HEK293 (cell line): Measurements from ENCODE around the gene YY2.

Experiments
- KLF10 ChIP-seq: fragments of 450-650 bp; IDR thresholded peaks from 2 replicates; pipeline ENCODE4 v1.5.1; 2018; ENCODE audit warnings: missing biosample characterization, mild to moderate bottlenecking, missing genetic modification characterization
- PRDM1 ChIP-seq: fragments of 450-650 bp; formaldehyde crosslinking; IDR thresholded peaks from 2 replicates; pipeline ENCODE4; 2016; ENCODE audit warnings: missing biosample characterization, missing genetic modification characterization
- YY1 ChIP-seq: fragments of 450-650 bp; formaldehyde crosslinking; IDR thresholded peaks from 2 replicates; pipeline ENCODE4 v1.5.1; 2018; ENCODE audit warnings: missing biosample characterization, missing genetic modification characterization
- ZNF140 ChIP-seq: fragments of 450-650 bp; formaldehyde crosslinking; IDR thresholded peaks from 2 replicates; pipeline ENCODE4 v1.5.1; 2016; ENCODE audit warnings: missing biosample characterization, missing genetic modification characterization
- ZNF223 ChIP-seq: fragments of 450-650 bp; formaldehyde crosslinking; IDR thresholded peaks from 2 replicates; pipeline ENCODE4 v1.5.1; 2016; ENCODE audit warnings: missing biosample characterization, missing genetic modification characterization
- ZNF274 ChIP-seq, 2 experiments: fragments of 200-500 bp in 1 of 2; fragments of 450-650 bp in 1 of 2; sonication (Bioruptor generic) in 1 of 2; formaldehyde crosslinking in 1 of 2; IDR thresholded peaks; 2 replicates each; pipeline versions ENCODE4 v1.5.1 to v1.6.1; 2014 to 2016; ENCODE audit warnings: borderline replicate concordance in 1 of 2, inconsistent platforms in 1 of 2, low read length in 1 of 2, missing biosample characterization in 1 of 2, missing genetic modification characterization in 1 of 2
- TF ChIP-seq, protein P1 (sequence below): fragments of 450-650 bp; formaldehyde crosslinking; IDR thresholded peaks from 2 replicates; pipeline ENCODE4 v1.5.1; 2016; ENCODE audit warnings: missing biosample characterization, missing genetic modification characterization

- TF ChIP-seq, protein P1, sequence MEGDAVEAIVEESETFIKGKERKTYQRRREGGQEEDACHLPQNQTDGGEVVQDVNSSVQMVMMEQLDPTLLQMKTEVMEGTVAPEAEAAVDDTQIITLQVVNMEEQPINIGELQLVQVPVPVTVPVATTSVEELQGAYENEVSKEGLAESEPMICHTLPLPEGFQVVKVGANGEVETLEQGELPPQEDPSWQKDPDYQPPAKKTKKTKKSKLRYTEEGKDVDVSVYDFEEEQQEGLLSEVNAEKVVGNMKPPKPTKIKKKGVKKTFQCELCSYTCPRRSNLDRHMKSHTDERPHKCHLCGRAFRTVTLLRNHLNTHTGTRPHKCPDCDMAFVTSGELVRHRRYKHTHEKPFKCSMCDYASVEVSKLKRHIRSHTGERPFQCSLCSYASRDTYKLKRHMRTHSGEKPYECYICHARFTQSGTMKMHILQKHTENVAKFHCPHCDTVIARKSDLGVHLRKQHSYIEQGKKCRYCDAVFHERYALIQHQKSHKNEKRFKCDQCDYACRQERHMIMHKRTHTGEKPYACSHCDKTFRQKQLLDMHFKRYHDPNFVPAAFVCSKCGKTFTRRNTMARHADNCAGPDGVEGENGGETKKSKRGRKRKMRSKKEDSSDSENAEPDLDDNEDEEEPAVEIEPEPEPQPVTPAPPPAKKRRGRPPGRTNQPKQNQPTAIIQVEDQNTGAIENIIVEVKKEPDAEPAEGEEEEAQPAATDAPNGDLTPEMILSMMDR (tag by site-specific recombination): no peak
- TF ChIP-seq ZNF274 (IDR thresholded peaks at IDR 0.05; ENCODE audit: low read length) (no peak), ZNF274 (tag by site-specific recombination; IDR thresholded peaks at IDR 0.05; ENCODE audit: borderline replicate concordance) (no peak), YY1 (tag by site-specific recombination) (no peak), ZNF140 (tag by site-specific recombination) (no peak), ZNF223 (tag by site-specific recombination) (no peak), KLF10 (tag by site-specific recombination) (no peak), PRDM1 (no peak)
Measured at GRCh38 chrX:21855937-21856415, at the start of gene YY2.
